ENCODE results near the gene FAM216A. TPM values are rescaled to one million over a fixed set of nuclear protein-coding genes. Genes with fewer than 3 reads are reported as not detected.
A peak's percentile ranks its signal among the peaks of the same experiment; 100 is the strongest.

The FAM216A gene
- total RNA-seq, 1 donor = 20.7 TPM

GRCh38 chr12:110501399-110501751 is 32.7 kb downstream of the FAM216A start:
- DNase-seq (ENCODE audit: low read depth) = peak; percentile 56
- peak overlapping the region; percentile 80 for H3K4me3 ChIP-seq (ENCODE audit: low read depth, low read length)
- TF ChIP-seq CTCF (IDR thresholded peaks at IDR 0.05; ENCODE audit: insufficient read depth, low read depth, low read length) = peak; percentile 14

DNA sequence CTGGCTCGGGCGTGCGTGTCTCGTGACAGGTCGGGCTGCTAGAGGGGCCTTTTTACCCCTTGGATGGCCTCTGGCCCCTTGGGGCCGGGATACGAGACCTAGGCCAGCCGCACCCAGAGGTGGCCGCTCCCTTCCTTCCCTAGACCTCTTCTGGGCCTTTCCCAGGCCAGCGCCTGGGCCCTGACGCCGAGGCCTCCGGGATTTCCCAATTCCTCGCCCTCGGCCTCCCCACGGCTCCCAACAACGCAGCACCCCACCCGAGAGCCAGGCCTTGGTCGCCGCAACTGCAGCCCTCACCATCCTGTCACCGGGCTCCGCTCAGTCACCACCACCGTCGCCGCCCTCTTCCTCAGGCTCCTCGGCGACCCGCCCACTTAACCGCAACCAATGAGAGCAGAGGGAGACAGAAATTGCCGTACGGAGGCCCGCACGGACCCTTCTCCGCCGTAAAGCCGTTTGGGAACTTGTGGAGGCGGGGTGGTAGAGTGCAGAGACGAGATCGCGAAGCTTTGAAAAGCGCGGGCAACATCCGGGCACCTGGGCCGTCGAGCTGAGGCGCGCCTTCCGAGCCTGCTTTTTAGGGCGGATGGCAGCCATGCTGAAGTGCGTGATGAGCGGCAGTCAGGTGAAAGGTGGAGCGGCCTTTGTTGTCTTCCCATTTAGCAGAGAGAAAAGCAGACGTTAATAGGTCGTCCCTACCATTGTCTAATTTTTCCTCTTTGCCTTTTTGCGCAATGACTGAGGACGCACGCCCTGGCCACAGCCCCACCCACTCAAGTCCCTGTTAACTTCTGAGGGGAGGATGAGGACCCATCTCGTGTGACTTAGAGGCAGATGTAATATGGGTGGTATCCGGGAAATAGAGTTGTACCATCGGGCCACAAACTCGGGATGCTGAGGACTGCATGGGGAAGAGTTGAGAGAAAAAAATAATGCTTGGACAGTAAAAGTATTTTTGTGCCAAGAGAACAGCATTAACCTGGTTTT is 33.4 kb downstream of the FAM216A start, which contains the start of the genes RAD9B and VPS29:
Gene RAD9B (plus strand): TSS at position 580 of the 987 bp plus-strand sequence. CDS start 7 bp downstream, at position 587.
Gene VPS29 (minus strand): TSS at position 360 of the 987 bp plus-strand sequence. CDS start 60 bp downstream, at position 300.
- TF ChIP-seq CTCF (IDR thresholded peaks at IDR 0.05; ENCODE audit: insufficient read depth, low read depth, low read length) = peak; percentile 0
- peak within 1 kb of the TSS; percentile 80 for H3K4me3 ChIP-seq (ENCODE audit: low read depth, low read length)
- DNase-seq (ENCODE audit: low read depth) = peak; percentile 99

- no peak for TF ChIP-seq CTCF (IDR thresholded peaks at IDR 0.05; ENCODE audit: insufficient read depth, low read depth, low read length)
- DNase-seq (ENCODE audit: low read depth) = no peak
- H3K4me3 ChIP-seq (ENCODE audit: low read depth, low read length) = no peak overlapping the region
Observed at GRCh38 chr12:110503432-110503831, 34.8 kb downstream of the FAM216A start.

DNA sequence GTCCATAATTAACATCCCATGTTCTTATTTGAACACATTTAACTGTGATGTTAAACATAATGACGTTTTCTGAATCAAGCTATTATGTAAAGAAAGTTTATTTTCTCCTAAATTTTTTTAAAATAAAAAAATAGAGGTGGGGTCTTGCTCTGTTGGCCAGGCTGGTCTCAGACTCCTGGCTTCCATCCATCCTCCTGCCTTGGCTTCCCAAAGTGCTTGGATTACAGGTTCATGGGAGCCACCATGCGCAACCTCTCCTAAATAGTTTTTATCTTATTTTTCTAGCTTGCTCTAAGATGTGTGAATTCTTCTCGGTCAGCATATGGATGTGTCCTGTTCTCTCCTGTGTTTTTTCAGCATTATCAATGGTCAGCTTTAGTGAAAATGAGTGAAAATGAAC is 36.7 kb downstream of the FAM216A start:
- no peak overlapping the region for H3K4me3 ChIP-seq (ENCODE audit: low read depth, low read length)
- no peak for DNase-seq (ENCODE audit: low read depth)
- no peak for TF ChIP-seq CTCF (IDR thresholded peaks at IDR 0.05; ENCODE audit: insufficient read depth, low read depth, low read length)

GRCh38 chr12:110508071-110508586 is 39.5 kb downstream of the FAM216A start:
- H3K4me3 ChIP-seq (ENCODE audit: low read depth, low read length) = no peak overlapping the region
- no peak for DNase-seq (ENCODE audit: low read depth)
- TF ChIP-seq CTCF (IDR thresholded peaks at IDR 0.05; ENCODE audit: insufficient read depth, low read depth, low read length) = no peak

- no peak for DNase-seq (ENCODE audit: low read depth)
- no peak for TF ChIP-seq CTCF (IDR thresholded peaks at IDR 0.05; ENCODE audit: insufficient read depth, low read depth, low read length)
- H3K4me3 ChIP-seq (ENCODE audit: low read depth, low read length) = no peak overlapping the region
Observed at GRCh38 chr12:110513842-110514241, 45.2 kb downstream of the FAM216A start.

Data from fibroblast of villous mesenchyme (primary cell).